ENCODE measurements around the gene TMPRSS9. TPM values are rescaled to one million over a fixed set of nuclear protein-coding genes. Genes with fewer than 3 reads are reported as not detected.
A peak's percentile ranks its signal among the peaks of the same experiment; 100 is the strongest.

Gene TMPRSS9
- total RNA-seq, 1 experiment from 2014 or later = 0.23 TPM

GRCh38 chr19:2428321-2428690 lies 68.2 kb downstream of the TMPRSS9 start:
- TF ChIP-seq SIN3A (IDR thresholded peaks at IDR 0.05; ENCODE audit: borderline replicate concordance, insufficient read depth, low read depth, low read length) (no peak; the same call in 1 of the 2 replicates), POLR2AphosphoS5 (IDR thresholded peaks at IDR 0.05; ENCODE audit: low read depth, low read length) (0 out of 2 replicates have a peak, but pooled peaks have one; percentile 23)

DNA sequence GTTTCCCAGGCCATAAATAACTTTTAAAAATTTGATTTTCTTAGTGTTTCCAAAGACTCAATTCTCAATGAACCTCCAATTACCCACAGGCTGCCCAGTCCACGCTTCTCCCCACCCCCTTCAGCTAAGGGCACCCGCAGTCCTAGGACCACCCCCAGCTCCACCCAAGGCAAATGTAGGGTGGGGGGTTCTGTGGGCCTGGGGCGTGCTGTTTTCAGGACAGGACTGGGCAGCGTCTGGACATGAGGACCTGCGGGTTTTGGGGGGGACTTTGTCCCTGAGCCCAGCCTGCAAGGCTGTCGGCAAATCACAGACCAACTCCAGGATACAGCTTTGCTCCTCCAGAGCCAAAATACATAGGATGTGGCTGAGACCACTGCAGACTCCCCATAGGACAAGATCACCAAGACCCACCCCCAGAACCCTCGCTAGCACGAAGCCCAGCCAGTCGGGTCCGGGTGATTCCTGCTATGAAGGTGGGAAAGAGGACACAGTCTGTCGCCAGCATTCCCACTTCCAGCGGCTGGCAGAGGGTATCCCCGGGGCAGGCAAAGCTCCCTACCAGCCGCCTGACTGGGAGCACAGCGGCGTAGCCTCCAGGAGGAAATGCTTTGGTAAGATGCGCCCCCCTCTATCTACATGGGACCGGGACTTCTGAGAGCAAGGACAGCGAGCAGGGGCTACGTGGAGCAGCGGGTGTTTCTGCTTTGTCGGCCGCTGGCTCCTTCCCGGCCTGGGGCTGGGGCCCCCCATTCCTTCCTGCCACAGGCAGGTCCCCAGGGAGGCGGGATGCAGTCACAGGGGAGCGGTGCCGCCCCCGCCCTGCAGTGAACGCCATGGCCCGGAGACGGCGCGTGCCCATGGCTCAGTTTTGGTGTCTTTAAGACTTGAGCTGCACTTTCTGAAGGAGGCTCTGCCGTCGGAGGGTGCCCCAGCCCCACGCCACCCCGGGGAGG lies 69.0 kb downstream of the TMPRSS9 start:
- DNase-seq (ENCODE audit: low read depth, low spot score) = no peak
- no TSS peak for BruUV-seq (replicated peaks)

More at GRCh38 chr19:2428321-2428690, 68.2 kb downstream of the TMPRSS9 start:
- Histone ChIP-seq H3K9me3 (ENCODE audit: control insufficient read depth, insufficient read depth, low read depth, low read length) (no peaks in the 10 kb centered on the region), H3K4me1 (ENCODE audit: control insufficient read depth, insufficient read depth, low read length) (peaks cover 10% of the 10 kb centered on the region; the same call in 1 of the 2 replicates), H3K27ac (ENCODE audit: low read length) (peak overlapping the region; percentile 85), H3K36me3 (ENCODE audit: control insufficient read depth, insufficient read depth, low read length) (peaks cover 2% of the 10 kb centered on the region; the same call in 1 of the 2 replicates), H3K27me3 (ENCODE audit: control insufficient read depth, insufficient read depth, low read length) (no peaks in the 10 kb centered on the region), H3K4me3 (ENCODE audit: low read depth in 2 of 2, low read length in 2 of 2) (peak overlapping the region in 1 of 2 experiments; percentile 80; a peak in 2 of 4 replicates)
- DNase-seq (ENCODE audit: low read depth, low spot score) (no peak), ATAC-seq (peak; percentile 23; the same call in 1 of the 2 replicates)
- BruUV-seq (replicated peaks) = TSS peak; percentile 72
- CTCF ChIA-PET = no interaction called here
- POLR2A ChIA-PET = interaction anchor here (0.7 kb wide), 1 partner anchor 285 kb away, joined by 3 read pairs; no protein-coding TSS in a partner anchor
- intact Hi-C loops (cut with micrococcal nuclease; ENCODE audit: unreplicated experiment) = no loop called here
- in situ Hi-C loops (cut with HindIII; ENCODE audit: low pct_unique_long_range_greater_than_20kb, low sequenced_read_pairs) = no loop called here

DNA sequence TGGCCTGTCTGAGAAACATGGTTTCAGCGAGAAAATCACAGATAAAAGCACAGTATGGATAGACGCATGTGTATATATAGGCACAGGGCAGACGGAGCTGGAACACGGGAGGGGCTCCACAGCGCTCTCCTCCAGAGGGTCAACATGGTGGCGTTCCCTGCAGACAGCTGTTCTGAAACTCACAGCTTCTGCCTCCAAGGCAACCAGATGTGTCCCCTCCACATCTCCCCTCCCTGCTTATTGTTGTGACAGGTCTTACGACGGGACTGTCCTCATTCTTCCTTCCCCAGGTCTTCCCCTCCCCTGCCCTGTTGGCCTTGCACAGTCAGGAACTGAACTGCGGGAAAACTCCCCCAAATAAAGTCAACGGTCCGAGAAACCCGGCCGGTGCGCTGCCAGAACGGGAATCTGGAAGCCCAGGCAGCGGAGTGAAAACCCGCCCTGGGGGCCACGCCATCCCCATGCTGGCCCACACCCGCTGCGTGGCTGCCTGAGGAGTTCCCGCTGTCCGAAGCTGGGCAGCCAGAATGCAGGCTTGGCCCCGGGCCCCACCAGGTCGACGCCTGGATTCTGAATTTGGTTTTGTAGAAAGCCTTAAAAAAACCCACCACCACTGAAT lies 70.0 kb downstream of the TMPRSS9 start:
- ChIA-PET CTCF (interaction anchor here (0.5 kb wide), 1 partner anchor 123 kb away, joined by 5 read pairs; no protein-coding TSS in a partner anchor), POLR2A (no interaction called here)
- DNase-seq (ENCODE audit: low read depth, low spot score) = no peak
- H3K9me3 ChIP-seq (ENCODE audit: control insufficient read depth, insufficient read depth, low read depth, low read length) = no peaks in the 10 kb centered on the region
- no peak overlapping the region for H3K27ac ChIP-seq (ENCODE audit: low read length)
- peaks cover 2% of the 10 kb centered on the region; the same call in 1 of the 2 replicates for H3K36me3 ChIP-seq (ENCODE audit: control insufficient read depth, insufficient read depth, low read length)
- H3K4me3 ChIP-seq (ENCODE audit: low read depth in 2 of 2, low read length in 2 of 2) = no peak overlapping the region
- in situ Hi-C loops (cut with HindIII; ENCODE audit: low pct_unique_long_range_greater_than_20kb, low sequenced_read_pairs) = no loop called here
- peaks cover 10% of the 10 kb centered on the region; the same call in 1 of the 2 replicates for H3K4me1 ChIP-seq (ENCODE audit: control insufficient read depth, insufficient read depth, low read length)
- BruUV-seq (replicated peaks) = no TSS peak
- intact Hi-C loops (cut with micrococcal nuclease; ENCODE audit: unreplicated experiment) = no loop called here
- H3K27me3 ChIP-seq (ENCODE audit: control insufficient read depth, insufficient read depth, low read length) = no peaks in the 10 kb centered on the region
- no peak for TF ChIP-seq REST (IDR thresholded peaks at IDR 0.05; ENCODE audit: insufficient read depth in 1 of 2, low read depth in 2 of 2, low read length in 1 of 2)
- TF ChIP-seq CTCF (IDR thresholded peaks at IDR 0.05) = no peak
- no peak for TF ChIP-seq TCF7L2 (IDR thresholded peaks at IDR 0.05; ENCODE audit: low read depth, low read length)
- TF ChIP-seq POLR2AphosphoS5 (IDR thresholded peaks at IDR 0.05; ENCODE audit: low read depth, low read length) = no peak
- TF ChIP-seq SIN3A (IDR thresholded peaks at IDR 0.05; ENCODE audit: borderline replicate concordance, insufficient read depth, low read depth, low read length) = no peak
- ATAC-seq = no peak

More for the DNA sequence above, 69.0 kb downstream of the TMPRSS9 start:
- peaks cover 10% of the 10 kb centered on the region; the same call in 1 of the 2 replicates for H3K4me1 ChIP-seq (ENCODE audit: control insufficient read depth, insufficient read depth, low read length)
- no peak for ATAC-seq
- H3K27me3 ChIP-seq (ENCODE audit: control insufficient read depth, insufficient read depth, low read length) = no peaks in the 10 kb centered on the region
- no peak overlapping the region for H3K4me3 ChIP-seq (ENCODE audit: low read depth in 2 of 2, low read length in 2 of 2)
- ChIA-PET POLR2A (interaction anchor here (0.7 kb wide), 1 partner anchor 286 kb away, joined by 3 read pairs; no protein-coding TSS in a partner anchor), CTCF (interaction anchor here (0.5 kb wide), 1 partner anchor 49 kb away, joined by 7 read pairs; no protein-coding TSS in a partner anchor)
- TF ChIP-seq SIN3A (IDR thresholded peaks at IDR 0.05; ENCODE audit: borderline replicate concordance, insufficient read depth, low read depth, low read length) (no peak), POLR2AphosphoS5 (IDR thresholded peaks at IDR 0.05; ENCODE audit: low read depth, low read length) (0 out of 2 replicates have a peak, but pooled peaks have one; percentile 0)
- intact Hi-C loops (cut with micrococcal nuclease; ENCODE audit: unreplicated experiment) = no loop called here
- no peaks in the 10 kb centered on the region for H3K9me3 ChIP-seq (ENCODE audit: control insufficient read depth, insufficient read depth, low read depth, low read length)
- peaks cover 2% of the 10 kb centered on the region; the same call in 1 of the 2 replicates for H3K36me3 ChIP-seq (ENCODE audit: control insufficient read depth, insufficient read depth, low read length)
- peak overlapping the region; percentile 85; the same call in 1 of the 2 replicates for H3K27ac ChIP-seq (ENCODE audit: low read length)
- in situ Hi-C loops (cut with HindIII; ENCODE audit: low pct_unique_long_range_greater_than_20kb, low sequenced_read_pairs) = no loop called here
